Measurements from ENCODE around the gene SHQ1.

SHQ1 gene

DNA sequence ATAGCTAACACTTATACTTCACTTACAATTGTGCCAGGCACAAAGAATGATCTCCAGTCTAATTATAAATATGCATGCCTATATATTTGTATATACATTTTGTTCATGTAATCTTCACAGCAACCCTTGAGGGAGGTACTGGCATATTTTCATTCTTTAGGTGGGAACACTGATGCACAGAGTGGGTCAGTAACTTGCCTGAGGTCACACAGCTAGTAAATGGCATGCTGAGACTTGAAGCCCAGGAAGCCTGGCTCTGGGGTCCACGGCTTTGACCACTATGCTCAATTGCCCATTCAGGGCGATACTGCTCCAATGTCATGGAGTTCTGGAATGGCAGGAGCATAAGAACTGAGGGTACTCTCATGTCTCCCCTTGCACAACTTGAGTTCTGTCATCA, 139.8 kb downstream of the SHQ1 start:
- no peak for TF ChIP-seq POLR2AphosphoS5 (IDR thresholded peaks at IDR 0.05; ENCODE audit: low read depth)
- TF ChIP-seq SPI1 (IDR thresholded peaks at IDR 0.05; ENCODE audit: borderline replicate concordance, low read depth): no peak
- TF ChIP-seq, protein P1, sequence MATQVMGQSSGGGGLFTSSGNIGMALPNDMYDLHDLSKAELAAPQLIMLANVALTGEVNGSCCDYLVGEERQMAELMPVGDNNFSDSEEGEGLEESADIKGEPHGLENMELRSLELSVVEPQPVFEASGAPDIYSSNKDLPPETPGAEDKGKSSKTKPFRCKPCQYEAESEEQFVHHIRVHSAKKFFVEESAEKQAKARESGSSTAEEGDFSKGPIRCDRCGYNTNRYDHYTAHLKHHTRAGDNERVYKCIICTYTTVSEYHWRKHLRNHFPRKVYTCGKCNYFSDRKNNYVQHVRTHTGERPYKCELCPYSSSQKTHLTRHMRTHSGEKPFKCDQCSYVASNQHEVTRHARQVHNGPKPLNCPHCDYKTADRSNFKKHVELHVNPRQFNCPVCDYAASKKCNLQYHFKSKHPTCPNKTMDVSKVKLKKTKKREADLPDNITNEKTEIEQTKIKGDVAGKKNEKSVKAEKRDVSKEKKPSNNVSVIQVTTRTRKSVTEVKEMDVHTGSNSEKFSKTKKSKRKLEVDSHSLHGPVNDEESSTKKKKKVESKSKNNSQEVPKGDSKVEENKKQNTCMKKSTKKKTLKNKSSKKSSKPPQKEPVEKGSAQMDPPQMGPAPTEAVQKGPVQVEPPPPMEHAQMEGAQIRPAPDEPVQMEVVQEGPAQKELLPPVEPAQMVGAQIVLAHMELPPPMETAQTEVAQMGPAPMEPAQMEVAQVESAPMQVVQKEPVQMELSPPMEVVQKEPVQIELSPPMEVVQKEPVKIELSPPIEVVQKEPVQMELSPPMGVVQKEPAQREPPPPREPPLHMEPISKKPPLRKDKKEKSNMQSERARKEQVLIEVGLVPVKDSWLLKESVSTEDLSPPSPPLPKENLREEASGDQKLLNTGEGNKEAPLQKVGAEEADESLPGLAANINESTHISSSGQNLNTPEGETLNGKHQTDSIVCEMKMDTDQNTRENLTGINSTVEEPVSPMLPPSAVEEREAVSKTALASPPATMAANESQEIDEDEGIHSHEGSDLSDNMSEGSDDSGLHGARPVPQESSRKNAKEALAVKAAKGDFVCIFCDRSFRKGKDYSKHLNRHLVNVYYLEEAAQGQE (IDR thresholded peaks at IDR 0.05; ENCODE audit: insufficient replicate concordance, low read depth): no peak
- TF ChIP-seq, protein P2, sequence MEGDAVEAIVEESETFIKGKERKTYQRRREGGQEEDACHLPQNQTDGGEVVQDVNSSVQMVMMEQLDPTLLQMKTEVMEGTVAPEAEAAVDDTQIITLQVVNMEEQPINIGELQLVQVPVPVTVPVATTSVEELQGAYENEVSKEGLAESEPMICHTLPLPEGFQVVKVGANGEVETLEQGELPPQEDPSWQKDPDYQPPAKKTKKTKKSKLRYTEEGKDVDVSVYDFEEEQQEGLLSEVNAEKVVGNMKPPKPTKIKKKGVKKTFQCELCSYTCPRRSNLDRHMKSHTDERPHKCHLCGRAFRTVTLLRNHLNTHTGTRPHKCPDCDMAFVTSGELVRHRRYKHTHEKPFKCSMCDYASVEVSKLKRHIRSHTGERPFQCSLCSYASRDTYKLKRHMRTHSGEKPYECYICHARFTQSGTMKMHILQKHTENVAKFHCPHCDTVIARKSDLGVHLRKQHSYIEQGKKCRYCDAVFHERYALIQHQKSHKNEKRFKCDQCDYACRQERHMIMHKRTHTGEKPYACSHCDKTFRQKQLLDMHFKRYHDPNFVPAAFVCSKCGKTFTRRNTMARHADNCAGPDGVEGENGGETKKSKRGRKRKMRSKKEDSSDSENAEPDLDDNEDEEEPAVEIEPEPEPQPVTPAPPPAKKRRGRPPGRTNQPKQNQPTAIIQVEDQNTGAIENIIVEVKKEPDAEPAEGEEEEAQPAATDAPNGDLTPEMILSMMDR (IDR thresholded peaks at IDR 0.05; ENCODE audit: insufficient read depth, low read length): no peak
- TF ChIP-seq GABPA (IDR thresholded peaks at IDR 0.05; ENCODE audit: low read depth): no peak
- no peak overlapping the region for H3K27ac ChIP-seq (replicated peaks)
- H3K27me3 ChIP-seq (ENCODE audit: insufficient read depth, poor library complexity, severe bottlenecking): no peaks in the 10 kb centered on the region
- no peak for DNase-seq (ENCODE audit: low read depth in 1 of 2, low spot score in 1 of 2)
- H3K4me3 ChIP-seq (replicated peaks; ENCODE audit: insufficient read depth, low read length): no peak overlapping the region

DNA sequence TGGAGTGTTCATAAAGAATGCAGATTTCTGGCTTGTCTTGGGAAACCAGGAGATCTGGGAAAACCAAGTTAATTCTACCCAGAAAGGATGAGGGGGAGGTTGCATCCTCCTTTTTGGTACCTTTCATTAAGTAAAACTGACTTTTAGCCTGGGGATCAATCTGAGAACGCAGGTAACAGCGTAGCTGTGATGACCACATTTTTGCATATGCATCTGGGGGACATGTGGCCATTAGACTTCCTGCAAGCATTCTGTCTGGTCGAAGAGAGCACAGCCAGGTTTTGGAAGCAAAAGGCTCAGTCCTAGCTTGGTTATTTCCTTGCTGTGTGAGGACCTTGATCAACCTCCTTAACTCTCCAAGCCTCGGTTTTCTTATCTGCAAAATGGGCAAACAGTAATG, 145.2 kb downstream of the SHQ1 start:
- Histone ChIP-seq H3K4me3 (replicated peaks; ENCODE audit: insufficient read depth, low read length) (no peak overlapping the region), H3K27ac (replicated peaks) (no peak overlapping the region), H3K27me3 (ENCODE audit: insufficient read depth, poor library complexity, severe bottlenecking) (no peaks in the 10 kb centered on the region)
- TF ChIP-seq POLR2AphosphoS5 (IDR thresholded peaks at IDR 0.05; ENCODE audit: low read depth): no peak
- no peak for TF ChIP-seq GABPA (IDR thresholded peaks at IDR 0.05; ENCODE audit: low read depth)
- TF ChIP-seq, protein P2 (IDR thresholded peaks at IDR 0.05; ENCODE audit: insufficient read depth, low read length): no peak
- TF ChIP-seq, protein P1 (IDR thresholded peaks at IDR 0.05; ENCODE audit: insufficient replicate concordance, low read depth): no peak
- no peak for DNase-seq (ENCODE audit: low read depth in 1 of 2, low spot score in 1 of 2)

DNA sequence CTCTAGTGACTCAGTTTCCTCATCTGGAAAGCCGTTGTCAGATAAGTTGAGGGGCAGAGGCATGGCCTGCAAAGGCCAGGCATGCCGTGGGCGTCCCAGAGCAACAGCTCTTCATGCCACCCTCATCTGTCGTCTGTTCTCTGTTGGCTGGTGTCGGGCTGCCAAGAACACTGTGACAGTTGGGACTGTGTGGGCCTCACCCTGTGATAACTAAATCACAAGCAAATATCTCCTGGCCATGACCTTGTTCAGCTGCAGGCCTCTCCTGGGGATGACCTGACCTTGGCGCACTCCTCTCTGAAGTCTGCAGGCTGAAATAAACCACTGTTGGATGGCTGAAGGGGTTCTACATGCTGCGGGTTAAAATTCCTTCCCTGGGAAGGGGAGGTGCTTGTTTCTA, 145.9 kb downstream of the SHQ1 start:
- DNase-seq (ENCODE audit: low read depth in 1 of 2, low spot score in 1 of 2): no peak
- H3K4me3 ChIP-seq (replicated peaks; ENCODE audit: insufficient read depth, low read length): no peak overlapping the region
- no peak overlapping the region for H3K27ac ChIP-seq (replicated peaks)
- no peaks in the 10 kb centered on the region for H3K27me3 ChIP-seq (ENCODE audit: insufficient read depth, poor library complexity, severe bottlenecking)
- TF ChIP-seq SPI1 (IDR thresholded peaks at IDR 0.05; ENCODE audit: borderline replicate concordance, low read depth) (no peak), POLR2AphosphoS5 (IDR thresholded peaks at IDR 0.05; ENCODE audit: low read depth) (no peak), GABPA (IDR thresholded peaks at IDR 0.05; ENCODE audit: low read depth) (no peak)
- TF ChIP-seq, protein P1 (IDR thresholded peaks at IDR 0.05; ENCODE audit: insufficient replicate concordance, low read depth): no peak
- TF ChIP-seq, protein P2 (IDR thresholded peaks at IDR 0.05; ENCODE audit: insufficient read depth, low read length): no peak
